Cardiac muscle cell (in vitro differentiated cells and primary cell): ENCODE data around the gene COX7A2L. TPM values are rescaled to one million over a fixed set of nuclear protein-coding genes. Genes with fewer than 3 reads are reported as not detected.

ENCODE experiments used
- DNase-seq, 2 donors: peaks; one replicate each; pipeline versions ENCODE4 v3.0.0 to v3.0.0-alpha.2; 2010 to 2017; ENCODE audit warnings: low read depth in 1 of 2, low spot score in 1 of 2
- H3K27ac ChIP-seq: fragments of 200-600 bp; sonication (generic); 2 replicates; pipeline ENCODE4 v1.5.1; 2016
- H3K27me3 ChIP-seq: fragments of 200-600 bp; sonication (generic); 2 replicates; pipeline ENCODE4 v1.6.0; 2016; ENCODE audit warnings: control low read depth
- H3K36me3 ChIP-seq: fragments of 200-600 bp; sonication (generic); 2 replicates; pipeline ENCODE4 v1.5.1; 2016; ENCODE audit warnings: control low read depth
- H3K4me1 ChIP-seq: fragments of 200-600 bp; sonication (generic); 2 replicates; pipeline ENCODE4 v1.8.1; 2017; ENCODE audit warnings: low read depth, mild to moderate bottlenecking, mixed run types
- H3K4me3 ChIP-seq: fragments of 200-600 bp; sonication (generic); 2 replicates; pipeline ENCODE4 v1.5.1; 2016; ENCODE audit warnings: mild to moderate bottlenecking
- H3K9me3 ChIP-seq: fragments of 200-600 bp; sonication (generic); 2 replicates; pipeline ENCODE4 v1.5.1; 2017; ENCODE audit warnings: low read depth, mild to moderate bottlenecking, control low read depth
- polyA plus RNA-seq: library from polyadenylated mRNA; unstranded; fragments of >200 nt; fragmentation: Nextera tagmentation; extraction: Ambion mirVana; gene quantifications from 2 replicates; pipeline ENCODE4 v1.2.1, GENCODE V29; 2016
- total RNA-seq: library from RNA; depleted of rRNA; stranded (reverse); fragments of >200 nt; gene quantifications from 2 replicates; pipeline ENCODE4 v1.2.3, GENCODE V29; 2016
- TF ChIP-seq, protein P1 (sequence below): IDR thresholded peaks from 2 replicates; pipeline ENCODE4 v1.5.1; 2012; ENCODE audit warnings: low read depth, mild to moderate bottlenecking, low read length

The COX7A2L gene
- total and polyA plus RNA-seq, 2 experiments from 2014 or later, result 152 to 197 TPM

DNA sequence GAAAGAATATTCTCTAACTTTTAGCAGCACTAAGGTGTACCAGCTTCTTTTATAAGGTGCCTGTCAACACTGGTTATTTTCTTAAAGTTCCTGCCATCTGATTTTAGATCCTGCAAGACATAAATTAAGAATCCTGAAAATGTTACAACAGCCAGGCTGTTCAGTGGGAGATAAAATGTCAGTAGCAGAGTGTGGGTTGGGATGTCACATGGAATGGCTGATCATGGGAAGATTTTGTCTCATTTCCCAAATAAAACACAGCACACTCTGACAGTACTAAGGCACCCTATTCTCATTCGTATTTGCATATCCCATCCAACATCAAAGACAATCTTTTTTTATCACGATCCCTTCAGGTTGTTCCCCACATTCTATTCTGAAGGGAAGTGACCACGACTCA is 2.4 kb upstream of the COX7A2L start:
- peaks cover 19% of the 10 kb centered on the region for H3K4me1 ChIP-seq
- no peak for DNase-seq
- H3K36me3 ChIP-seq, result no peaks in the 10 kb centered on the region
- H3K27me3 ChIP-seq, result no peaks in the 10 kb centered on the region
- H3K27ac ChIP-seq, result no peak overlapping the region
- H3K4me3 ChIP-seq, result no peak overlapping the region
- H3K9me3 ChIP-seq, result no peaks in the 10 kb centered on the region
- TF ChIP-seq, protein P1, sequence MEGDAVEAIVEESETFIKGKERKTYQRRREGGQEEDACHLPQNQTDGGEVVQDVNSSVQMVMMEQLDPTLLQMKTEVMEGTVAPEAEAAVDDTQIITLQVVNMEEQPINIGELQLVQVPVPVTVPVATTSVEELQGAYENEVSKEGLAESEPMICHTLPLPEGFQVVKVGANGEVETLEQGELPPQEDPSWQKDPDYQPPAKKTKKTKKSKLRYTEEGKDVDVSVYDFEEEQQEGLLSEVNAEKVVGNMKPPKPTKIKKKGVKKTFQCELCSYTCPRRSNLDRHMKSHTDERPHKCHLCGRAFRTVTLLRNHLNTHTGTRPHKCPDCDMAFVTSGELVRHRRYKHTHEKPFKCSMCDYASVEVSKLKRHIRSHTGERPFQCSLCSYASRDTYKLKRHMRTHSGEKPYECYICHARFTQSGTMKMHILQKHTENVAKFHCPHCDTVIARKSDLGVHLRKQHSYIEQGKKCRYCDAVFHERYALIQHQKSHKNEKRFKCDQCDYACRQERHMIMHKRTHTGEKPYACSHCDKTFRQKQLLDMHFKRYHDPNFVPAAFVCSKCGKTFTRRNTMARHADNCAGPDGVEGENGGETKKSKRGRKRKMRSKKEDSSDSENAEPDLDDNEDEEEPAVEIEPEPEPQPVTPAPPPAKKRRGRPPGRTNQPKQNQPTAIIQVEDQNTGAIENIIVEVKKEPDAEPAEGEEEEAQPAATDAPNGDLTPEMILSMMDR, result no peak

DNA sequence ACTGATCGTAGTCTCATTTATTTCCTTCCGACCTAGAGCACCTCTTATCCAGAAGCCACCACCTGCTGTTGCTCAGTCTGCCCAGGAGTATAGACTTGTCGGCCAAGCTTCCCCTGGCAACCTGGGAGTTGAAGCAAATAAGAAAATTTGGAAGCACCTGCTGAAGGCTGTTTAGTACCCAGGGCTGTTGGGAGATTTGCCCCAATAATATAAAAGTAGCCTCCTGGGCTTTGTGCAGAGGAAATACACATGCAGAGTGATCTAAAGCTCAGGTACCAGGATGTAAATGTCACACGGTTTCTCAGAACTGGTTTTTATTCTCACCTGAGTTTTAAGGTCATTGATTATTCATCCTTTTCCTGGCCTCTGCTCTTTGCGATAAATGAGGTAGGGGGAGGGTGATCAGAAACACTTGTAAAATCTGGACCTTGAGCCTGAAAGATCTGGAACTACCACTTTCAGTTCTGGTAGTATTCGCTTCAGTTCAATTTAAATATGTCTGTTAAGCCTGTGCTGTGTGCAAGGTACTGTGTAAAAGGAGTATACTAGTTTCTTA is 789 bp upstream of the COX7A2L start:
- Histone ChIP-seq H3K4me3 (peak overlapping the region; percentile 28), H3K27me3 (no peaks in the 10 kb centered on the region), H3K4me1 (peaks cover 19% of the 10 kb centered on the region), H3K27ac (peak overlapping the region; percentile 97), H3K36me3 (no peaks in the 10 kb centered on the region), H3K9me3 (no peaks in the 10 kb centered on the region)
- no peak for DNase-seq
- TF ChIP-seq, protein P1, result no peak

DNA sequence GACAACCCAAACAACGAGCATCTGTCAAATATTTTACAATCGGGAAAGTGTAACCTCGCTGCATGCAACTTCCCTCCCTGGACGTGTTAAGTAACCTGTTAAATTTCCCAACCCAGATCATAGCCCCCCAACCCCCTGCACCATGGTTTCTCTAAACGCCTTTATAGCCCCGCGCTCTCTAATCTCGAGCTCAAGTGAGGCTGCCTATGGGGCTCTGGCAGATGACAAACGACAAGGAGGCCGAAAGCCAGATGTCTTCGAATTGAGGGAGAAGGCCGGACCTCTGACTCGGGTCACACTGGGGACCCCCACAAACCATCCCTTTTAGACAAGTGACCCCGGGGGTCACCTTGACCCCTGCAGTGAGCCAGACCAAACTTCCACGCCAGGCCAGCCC is 526 bp downstream of the COX7A2L start:
- Histone ChIP-seq H3K27me3 (no peaks in the 10 kb centered on the region), H3K36me3 (no peaks in the 10 kb centered on the region), H3K9me3 (no peaks in the 10 kb centered on the region), H3K4me1 (peaks cover 19% of the 10 kb centered on the region), H3K4me3 (peak overlapping the region; percentile 96), H3K27ac (peak overlapping the region; percentile 97)
- TF ChIP-seq, protein P1, result no peak
- no peak for DNase-seq

DNA sequence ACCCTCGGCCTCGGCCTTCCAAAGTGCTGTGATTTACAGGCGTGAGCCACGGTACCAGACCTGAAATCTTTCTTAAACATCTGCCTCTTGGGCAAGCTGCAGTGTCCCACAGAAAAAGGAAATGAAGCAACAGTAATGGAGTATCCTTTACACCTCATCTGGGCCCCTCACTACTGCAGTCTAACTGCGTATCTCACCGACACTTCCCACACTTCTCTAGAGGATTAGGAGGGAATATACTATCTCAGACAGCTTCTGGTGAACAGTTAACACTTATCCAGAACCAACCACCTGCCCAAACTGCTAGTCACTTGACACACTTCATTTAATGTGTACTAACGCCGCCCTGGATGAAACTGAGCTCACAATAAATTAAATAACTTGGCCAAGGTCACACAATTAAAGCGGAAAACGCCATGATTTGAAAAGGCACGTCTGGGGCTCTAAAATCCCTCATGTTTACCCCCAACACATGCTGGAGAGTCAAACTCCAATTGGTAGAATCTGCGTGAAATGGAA is 993 bp downstream of the COX7A2L start:
- H3K27ac ChIP-seq, result peak overlapping the region; percentile 97
- H3K9me3 ChIP-seq, result no peaks in the 10 kb centered on the region
- peak overlapping the region; percentile 96 for H3K4me3 ChIP-seq
- DNase-seq, result peak in 1 of 2 donors; percentile 61
- TF ChIP-seq, protein P1, result no peak
- H3K36me3 ChIP-seq, result no peaks in the 10 kb centered on the region
- H3K27me3 ChIP-seq, result no peaks in the 10 kb centered on the region
- H3K4me1 ChIP-seq, result peaks cover 19% of the 10 kb centered on the region

DNA sequence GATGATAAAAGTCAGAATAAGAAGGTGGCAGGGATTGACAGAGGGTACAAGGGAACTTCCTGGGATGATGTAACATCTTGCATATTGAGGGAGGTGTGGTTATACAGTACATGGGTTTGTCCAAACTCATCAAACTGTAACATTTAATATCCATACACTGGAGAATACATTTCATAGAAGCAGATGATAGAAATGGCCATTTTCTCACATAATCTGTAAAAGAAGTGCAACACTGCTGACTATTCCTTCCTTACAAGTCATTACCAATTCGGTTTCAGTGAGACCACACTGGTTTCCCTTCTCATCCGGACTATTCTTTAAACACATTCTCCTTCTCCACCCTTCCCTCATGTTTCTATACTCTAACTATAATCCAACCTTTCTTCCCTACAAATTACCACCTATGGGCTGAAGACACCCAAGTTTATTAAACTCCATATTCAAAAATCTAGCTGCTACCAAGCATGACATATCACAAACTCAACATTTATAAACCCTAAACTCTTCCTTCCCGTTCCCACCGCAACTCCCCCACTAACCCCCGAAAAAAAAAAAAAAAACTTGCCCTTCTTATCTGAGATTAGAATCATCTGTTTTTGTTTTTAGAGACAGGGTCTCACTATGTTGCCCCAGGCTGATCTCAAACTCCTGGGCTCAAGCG is 1.6 kb downstream of the COX7A2L start:
- TF ChIP-seq, protein P1, result no peak
- peaks cover 19% of the 10 kb centered on the region for H3K4me1 ChIP-seq
- no peaks in the 10 kb centered on the region for H3K36me3 ChIP-seq
- H3K4me3 ChIP-seq, result peak overlapping the region; percentile 96
- H3K27me3 ChIP-seq, result no peaks in the 10 kb centered on the region
- DNase-seq, result no peak
- H3K9me3 ChIP-seq, result no peaks in the 10 kb centered on the region
- H3K27ac ChIP-seq, result no peak overlapping the region
